ENCODE data around the gene SLC2A6. TPM values are rescaled to one million over a fixed set of nuclear protein-coding genes. Genes with fewer than 3 reads are reported as not detected.
A peak's percentile ranks its signal among the peaks of the same experiment; 100 is the strongest.

Gene SLC2A6
- total RNA-seq, 4 donors from 2014 or later = 0.96 to 20.1 (median 3.4) TPM

- TF ChIP-seq EP300 (IDR thresholded peaks at IDR 0.05; ENCODE audit: low read depth) = no peak
- TF ChIP-seq POLR2A (IDR thresholded peaks at IDR 0.05) = no peak
- no peak for TF ChIP-seq POLR2AphosphoS5 (IDR thresholded peaks at IDR 0.05)
- TF ChIP-seq, protein P1, sequence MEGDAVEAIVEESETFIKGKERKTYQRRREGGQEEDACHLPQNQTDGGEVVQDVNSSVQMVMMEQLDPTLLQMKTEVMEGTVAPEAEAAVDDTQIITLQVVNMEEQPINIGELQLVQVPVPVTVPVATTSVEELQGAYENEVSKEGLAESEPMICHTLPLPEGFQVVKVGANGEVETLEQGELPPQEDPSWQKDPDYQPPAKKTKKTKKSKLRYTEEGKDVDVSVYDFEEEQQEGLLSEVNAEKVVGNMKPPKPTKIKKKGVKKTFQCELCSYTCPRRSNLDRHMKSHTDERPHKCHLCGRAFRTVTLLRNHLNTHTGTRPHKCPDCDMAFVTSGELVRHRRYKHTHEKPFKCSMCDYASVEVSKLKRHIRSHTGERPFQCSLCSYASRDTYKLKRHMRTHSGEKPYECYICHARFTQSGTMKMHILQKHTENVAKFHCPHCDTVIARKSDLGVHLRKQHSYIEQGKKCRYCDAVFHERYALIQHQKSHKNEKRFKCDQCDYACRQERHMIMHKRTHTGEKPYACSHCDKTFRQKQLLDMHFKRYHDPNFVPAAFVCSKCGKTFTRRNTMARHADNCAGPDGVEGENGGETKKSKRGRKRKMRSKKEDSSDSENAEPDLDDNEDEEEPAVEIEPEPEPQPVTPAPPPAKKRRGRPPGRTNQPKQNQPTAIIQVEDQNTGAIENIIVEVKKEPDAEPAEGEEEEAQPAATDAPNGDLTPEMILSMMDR (IDR thresholded peaks at IDR 0.05) = no peak
- Histone ChIP-seq H3K4me1 (peaks cover 7 to 20% (median 16%) of the 10 kb centered on the region in 4 donors), H3K4me3 (peak overlapping the region; percentile 23 to 52 (median 40)), H3K27ac (peak overlapping the region; percentile 53 to 74 (median 57)), H3K9me3 (no peaks in the 10 kb centered on the region), H3K27me3 (peaks cover 21% of the 10 kb centered on the region), H3K36me3 (no peaks in the 10 kb centered on the region)
- WGBS, 2 donors (ENCODE audit: low coverage in 1 of 2) = 25% methylated on average over 16 of the region's 17 CpGs; no CpG with 5 or more reads in 1 of the 2 donors
- intact Hi-C loops (cut with DNase I; ENCODE audit: low total_unique reads) (no loop called here), in situ Hi-C loops (cut with MboI; ENCODE audit: low pct_ligation_motif_present in 1 of 4, low pct_unique_long_range_greater_than_20kb in 1 of 4, low sequenced_read_pairs in 3 of 4) (loop anchor here in 1 of 4 donors (25.0 kb wide), 1 partner anchor 291 kb away; no protein-coding TSS in a partner anchor)
- DNase-seq = no peak
Observed at GRCh38 chr9:133477992-133478850, 678 bp downstream of the SLC2A6 start.

DNA sequence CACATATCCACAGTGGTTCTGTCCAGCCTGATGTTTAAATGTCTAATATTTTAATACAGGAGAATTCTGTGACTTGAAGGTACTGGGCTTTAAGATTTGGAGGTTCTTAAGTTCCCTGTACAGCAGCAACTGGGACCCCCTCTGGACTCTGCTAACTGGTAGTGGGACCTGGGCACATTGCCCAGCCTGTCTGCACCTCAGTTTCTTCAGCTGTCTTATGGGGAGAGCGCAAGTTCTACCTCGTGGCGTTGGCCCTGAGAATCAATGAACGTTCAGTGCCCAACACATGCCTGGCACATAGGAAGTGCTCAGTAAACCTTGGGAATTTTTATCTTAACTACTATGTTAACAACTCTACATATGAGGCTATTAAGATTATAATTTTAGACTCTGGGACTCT, 1.4 kb downstream of the SLC2A6 start:
- Histone ChIP-seq H3K27me3 (peaks cover 21% of the 10 kb centered on the region), H3K27ac (no peak overlapping the region), H3K4me1 (peaks cover 7 to 20% (median 16%) of the 10 kb centered on the region in 4 donors), H3K9me3 (no peaks in the 10 kb centered on the region), H3K4me3 (no peak overlapping the region), H3K36me3 (no peaks in the 10 kb centered on the region)
- WGBS, 2 donors (ENCODE audit: low coverage in 1 of 2) = 40 to 83% methylated on average over 2 to 4 of the region's 4 CpGs
- no peak for DNase-seq
- no peak for TF ChIP-seq EP300 (IDR thresholded peaks at IDR 0.05; ENCODE audit: low read depth)
- TF ChIP-seq, protein P1 (IDR thresholded peaks at IDR 0.05) = no peak
- TF ChIP-seq POLR2A (IDR thresholded peaks at IDR 0.05) = no peak
- no peak for TF ChIP-seq POLR2AphosphoS5 (IDR thresholded peaks at IDR 0.05)
- in situ Hi-C loops (cut with MboI; ENCODE audit: low pct_ligation_motif_present in 1 of 4, low pct_unique_long_range_greater_than_20kb in 1 of 4, low sequenced_read_pairs in 3 of 4) = loop anchor here in 1 of 4 donors (25.0 kb wide), 1 partner anchor 290 kb away; no protein-coding TSS in a partner anchor
- intact Hi-C loops (cut with DNase I; ENCODE audit: low total_unique reads) = no loop called here

DNA sequence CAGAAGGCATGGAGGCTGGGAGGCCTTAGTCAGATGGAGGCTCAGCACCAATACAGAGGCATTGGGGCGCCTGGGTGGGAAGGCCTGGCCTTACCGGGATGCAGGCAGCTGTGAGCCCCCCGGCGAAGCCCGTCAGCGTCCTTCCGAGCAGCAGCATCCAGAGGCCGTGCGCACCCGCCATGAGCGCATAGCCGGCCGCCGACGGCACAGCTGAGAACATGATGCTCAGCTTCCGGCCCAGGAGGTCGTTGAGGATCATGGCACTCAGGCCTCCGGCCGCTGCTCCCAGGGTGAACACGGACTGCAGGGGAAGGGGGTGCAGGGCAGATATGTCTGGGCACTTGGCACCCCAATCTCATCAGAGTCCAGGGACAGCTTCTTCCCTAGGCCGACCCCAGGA, 2.0 kb downstream of the SLC2A6 start:
- H3K36me3 ChIP-seq = no peaks in the 10 kb centered on the region
- H3K4me1 ChIP-seq = peaks cover 7 to 20% (median 16%) of the 10 kb centered on the region in 4 donors
- no peak overlapping the region for H3K27ac ChIP-seq
- DNase-seq = no peak
- TF ChIP-seq, protein P1 (IDR thresholded peaks at IDR 0.05) = no peak
- no peak for TF ChIP-seq EP300 (IDR thresholded peaks at IDR 0.05; ENCODE audit: low read depth)
- no peak for TF ChIP-seq POLR2AphosphoS5 (IDR thresholded peaks at IDR 0.05)
- TF ChIP-seq POLR2A (IDR thresholded peaks at IDR 0.05) = no peak
- peaks cover 21% of the 10 kb centered on the region for H3K27me3 ChIP-seq
- intact Hi-C loops (cut with DNase I; ENCODE audit: low total_unique reads) = no loop called here
- H3K9me3 ChIP-seq = no peaks in the 10 kb centered on the region
- 97% methylated on average over 9 of the region's 21 CpGs; no CpG with 5 or more reads in 1 of the 2 donors for WGBS, 2 donors (ENCODE audit: low coverage in 1 of 2)
- in situ Hi-C loops (cut with MboI; ENCODE audit: low pct_ligation_motif_present in 1 of 4, low pct_unique_long_range_greater_than_20kb in 1 of 4, low sequenced_read_pairs in 3 of 4) = loop anchor here in 1 of 4 donors (25.0 kb wide), 1 partner anchor 290 kb away; no protein-coding TSS in a partner anchor
- no peak overlapping the region for H3K4me3 ChIP-seq
